ENCODE results near the gene CALML3. TPM values are rescaled to one million over a fixed set of nuclear protein-coding genes. Genes with fewer than 3 reads are reported as not detected.
A peak's percentile ranks its signal among the peaks of the same experiment; 100 is the strongest.

The CALML3 gene
- total RNA-seq, 1 donor = not detected

DNA sequence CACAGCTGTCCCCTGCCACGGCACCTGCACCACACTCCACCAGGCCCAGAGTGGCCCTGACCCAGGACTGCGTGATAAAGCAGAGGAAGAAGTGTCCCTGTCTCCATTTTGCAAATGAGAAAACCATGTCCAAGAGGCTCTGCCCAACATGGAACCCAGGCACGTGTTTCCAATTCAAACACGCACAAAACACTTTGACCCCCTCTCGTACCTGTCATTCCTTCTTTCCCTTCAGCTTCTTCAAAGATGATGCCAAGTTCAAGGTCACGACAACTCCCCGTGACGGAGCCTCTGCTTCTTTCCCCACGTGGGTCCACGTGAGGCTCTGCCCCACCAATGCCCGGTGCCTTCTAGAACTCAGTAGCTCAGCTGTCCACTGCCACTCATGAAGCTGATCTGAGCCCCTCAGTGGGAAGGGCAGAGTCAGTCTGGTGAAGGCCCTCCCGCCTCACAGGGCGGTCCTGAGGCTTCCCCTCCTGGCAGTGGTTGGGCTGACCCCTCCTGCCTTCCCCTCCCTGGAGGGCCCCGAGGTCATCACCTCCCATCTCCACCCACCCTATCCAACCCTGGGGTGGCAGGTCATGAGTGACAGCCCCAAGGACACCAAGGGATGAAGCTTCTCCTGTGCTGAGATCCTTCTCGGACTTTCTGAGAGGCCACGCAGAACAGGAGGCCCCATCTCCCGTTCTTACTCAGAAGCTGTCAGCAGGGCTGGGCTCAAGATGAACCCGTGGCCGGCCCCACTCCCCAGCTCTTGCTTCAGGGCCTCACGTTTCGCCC is 44.4 kb upstream of the CALML3 start:
- TF ChIP-seq, protein P1, sequence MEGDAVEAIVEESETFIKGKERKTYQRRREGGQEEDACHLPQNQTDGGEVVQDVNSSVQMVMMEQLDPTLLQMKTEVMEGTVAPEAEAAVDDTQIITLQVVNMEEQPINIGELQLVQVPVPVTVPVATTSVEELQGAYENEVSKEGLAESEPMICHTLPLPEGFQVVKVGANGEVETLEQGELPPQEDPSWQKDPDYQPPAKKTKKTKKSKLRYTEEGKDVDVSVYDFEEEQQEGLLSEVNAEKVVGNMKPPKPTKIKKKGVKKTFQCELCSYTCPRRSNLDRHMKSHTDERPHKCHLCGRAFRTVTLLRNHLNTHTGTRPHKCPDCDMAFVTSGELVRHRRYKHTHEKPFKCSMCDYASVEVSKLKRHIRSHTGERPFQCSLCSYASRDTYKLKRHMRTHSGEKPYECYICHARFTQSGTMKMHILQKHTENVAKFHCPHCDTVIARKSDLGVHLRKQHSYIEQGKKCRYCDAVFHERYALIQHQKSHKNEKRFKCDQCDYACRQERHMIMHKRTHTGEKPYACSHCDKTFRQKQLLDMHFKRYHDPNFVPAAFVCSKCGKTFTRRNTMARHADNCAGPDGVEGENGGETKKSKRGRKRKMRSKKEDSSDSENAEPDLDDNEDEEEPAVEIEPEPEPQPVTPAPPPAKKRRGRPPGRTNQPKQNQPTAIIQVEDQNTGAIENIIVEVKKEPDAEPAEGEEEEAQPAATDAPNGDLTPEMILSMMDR (IDR thresholded peaks at IDR 0.05; ENCODE audit: extremely low read depth, low read depth, low read length) = no peak
- Histone ChIP-seq H3K4me1 (ENCODE audit: insufficient read depth, low read length) (no peaks in the 10 kb centered on the region), H3K27ac (ENCODE audit: low read depth, low read length) (no peak overlapping the region), H3K27me3 (ENCODE audit: insufficient read depth, low read length) (no peaks in the 10 kb centered on the region), H3K4me2 (ENCODE audit: insufficient read depth, low read length) (no peak overlapping the region), H3K9me3 (ENCODE audit: low read depth, low read length) (no peaks in the 10 kb centered on the region), H3K4me3 (ENCODE audit: insufficient read depth, low read length) (no peak overlapping the region), H3K36me3 (ENCODE audit: insufficient read depth, low read length) (no peaks in the 10 kb centered on the region), H4K20me1 (ENCODE audit: insufficient read depth, low read length) (no peaks in the 10 kb centered on the region), H3K79me2 (ENCODE audit: insufficient read depth, low read length) (no peaks in the 10 kb centered on the region), H2AFZ (ENCODE audit: low read length) (no peak overlapping the region)
- peak; percentile 50 for DNase-seq (ENCODE audit: insufficient read length, low spot score, missing footprints)

DNA sequence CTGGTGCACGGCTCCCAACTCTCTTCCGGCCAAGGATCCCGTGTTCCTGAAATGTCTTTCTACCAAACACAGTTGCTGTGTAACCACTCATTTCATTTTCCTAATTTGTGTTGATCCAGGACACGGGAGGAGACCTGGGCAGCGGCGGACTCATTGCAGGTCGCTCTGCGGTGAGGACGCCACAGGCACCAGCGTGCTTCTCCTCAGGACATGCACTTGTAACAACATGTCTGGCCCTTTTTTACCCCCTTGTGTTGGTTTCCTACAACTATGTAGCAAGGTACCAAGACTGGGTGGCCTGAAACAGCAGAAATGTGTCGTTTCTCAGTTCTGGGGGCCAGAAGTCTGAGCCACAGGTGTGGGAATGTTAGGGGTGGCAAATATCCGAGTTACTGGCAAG is 43.6 kb upstream of the CALML3 start:
- no peaks in the 10 kb centered on the region for H3K4me1 ChIP-seq (ENCODE audit: insufficient read depth, low read length)
- TF ChIP-seq, protein P1 (IDR thresholded peaks at IDR 0.05; ENCODE audit: extremely low read depth, low read depth, low read length) = no peak
- H3K9me3 ChIP-seq (ENCODE audit: low read depth, low read length) = no peaks in the 10 kb centered on the region

DNA sequence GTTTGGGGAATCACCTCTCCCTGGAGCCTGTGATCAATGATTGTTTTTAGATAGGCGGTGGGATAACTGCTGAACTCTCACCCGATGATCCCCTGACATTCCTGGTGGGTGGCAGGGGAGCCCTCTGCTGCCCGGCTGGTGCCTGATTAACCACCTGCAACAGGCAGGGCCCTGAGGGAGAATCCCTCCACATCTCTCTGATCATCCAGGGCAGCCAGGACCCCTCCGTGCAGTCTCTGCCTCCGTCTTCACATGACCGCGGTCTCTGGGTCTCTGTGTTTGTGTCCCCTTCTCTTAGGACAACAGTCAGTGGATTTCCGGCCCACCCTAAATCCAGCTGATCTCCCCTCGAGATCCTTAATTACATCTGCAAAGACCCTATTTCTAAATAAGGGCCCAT is 42.7 kb upstream of the CALML3 start:
- DNase-seq (ENCODE audit: insufficient read length, low spot score, missing footprints) = no peak
- Histone ChIP-seq H3K27ac (ENCODE audit: low read depth, low read length) (no peak overlapping the region), H4K20me1 (ENCODE audit: insufficient read depth, low read length) (no peaks in the 10 kb centered on the region), H3K9me3 (ENCODE audit: low read depth, low read length) (no peaks in the 10 kb centered on the region), H3K4me2 (ENCODE audit: insufficient read depth, low read length) (no peak overlapping the region), H3K4me1 (ENCODE audit: insufficient read depth, low read length) (no peaks in the 10 kb centered on the region), H3K36me3 (ENCODE audit: insufficient read depth, low read length) (no peaks in the 10 kb centered on the region), H3K27me3 (ENCODE audit: insufficient read depth, low read length) (no peaks in the 10 kb centered on the region), H3K79me2 (ENCODE audit: insufficient read depth, low read length) (no peaks in the 10 kb centered on the region), H3K4me3 (ENCODE audit: insufficient read depth, low read length) (no peak overlapping the region), H2AFZ (ENCODE audit: low read length) (no peak overlapping the region)
- TF ChIP-seq, protein P1 (IDR thresholded peaks at IDR 0.05; ENCODE audit: extremely low read depth, low read depth, low read length) = no peak

More for the DNA sequence above, 43.6 kb upstream of the CALML3 start:
- peak; percentile 73 for DNase-seq (ENCODE audit: insufficient read length, low spot score, missing footprints)
- H3K79me2 ChIP-seq (ENCODE audit: insufficient read depth, low read length) = no peaks in the 10 kb centered on the region
- no peaks in the 10 kb centered on the region for H3K27me3 ChIP-seq (ENCODE audit: insufficient read depth, low read length)
- H3K4me2 ChIP-seq (ENCODE audit: insufficient read depth, low read length) = no peak overlapping the region
- no peak overlapping the region for H3K4me3 ChIP-seq (ENCODE audit: insufficient read depth, low read length)
- H3K27ac ChIP-seq (ENCODE audit: low read depth, low read length) = no peak overlapping the region
- H4K20me1 ChIP-seq (ENCODE audit: insufficient read depth, low read length) = no peaks in the 10 kb centered on the region
- H2AFZ ChIP-seq (ENCODE audit: low read length) = no peak overlapping the region
- H3K36me3 ChIP-seq (ENCODE audit: insufficient read depth, low read length) = no peaks in the 10 kb centered on the region

DNA sequence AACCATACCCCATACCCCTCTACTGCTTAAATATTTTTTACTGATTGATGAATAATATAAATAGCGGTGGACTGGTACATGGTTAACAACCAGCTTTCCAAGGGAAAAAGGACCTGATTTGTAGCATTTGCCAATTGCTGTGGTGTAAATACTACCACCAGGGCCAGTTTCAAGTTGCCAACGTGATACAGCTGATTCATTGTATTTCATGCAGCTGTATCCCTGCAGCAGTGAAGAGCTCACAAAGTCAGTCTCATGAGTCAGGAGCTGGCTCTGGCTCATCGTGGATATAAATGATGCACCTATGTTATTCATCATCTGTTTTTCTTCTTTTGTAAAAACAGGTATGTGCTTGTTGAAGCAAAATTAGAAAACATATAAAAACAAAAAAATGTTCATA is 40.6 kb upstream of the CALML3 start:
- no peaks in the 10 kb centered on the region for H3K27me3 ChIP-seq (ENCODE audit: insufficient read depth, low read length)
- H3K79me2 ChIP-seq (ENCODE audit: insufficient read depth, low read length) = no peaks in the 10 kb centered on the region
- H3K9me3 ChIP-seq (ENCODE audit: low read depth, low read length) = no peaks in the 10 kb centered on the region
- H3K27ac ChIP-seq (ENCODE audit: low read depth, low read length) = no peak overlapping the region
- no peak overlapping the region for H3K4me2 ChIP-seq (ENCODE audit: insufficient read depth, low read length)
- no peaks in the 10 kb centered on the region for H4K20me1 ChIP-seq (ENCODE audit: insufficient read depth, low read length)
- TF ChIP-seq, protein P1 (IDR thresholded peaks at IDR 0.05; ENCODE audit: extremely low read depth, low read depth, low read length) = no peak
- no peaks in the 10 kb centered on the region for H3K36me3 ChIP-seq (ENCODE audit: insufficient read depth, low read length)
- H2AFZ ChIP-seq (ENCODE audit: low read length) = no peak overlapping the region
- no peak overlapping the region for H3K4me3 ChIP-seq (ENCODE audit: insufficient read depth, low read length)
- DNase-seq (ENCODE audit: insufficient read length, low spot score, missing footprints) = peak; percentile 92
- no peaks in the 10 kb centered on the region for H3K4me1 ChIP-seq (ENCODE audit: insufficient read depth, low read length)

Measured in osteoblast (primary cell).